Immature natural killer cell (primary cell): ENCODE results near the gene PLA1A. TPM values are rescaled to one million over a fixed set of nuclear protein-coding genes. Genes with fewer than 3 reads are reported as not detected.

ENCODE experiments used
- DNase-seq, 3 donors: peaks; one replicate each; pipeline ENCODE4 v3.0.0; 2022; ENCODE audit warnings: mixed read lengths in 1 of 3
- H3K27ac Mint-ChIP-seq, 6 donors: one replicate each; pipeline ENCODE4 v1.8.0; 2020; ENCODE audit warnings: mixed read lengths in 6 of 6, mild to moderate bottlenecking in 5 of 6, inconsistent platforms in 4 of 6, moderate library complexity in 3 of 6
- H3K27me3 Mint-ChIP-seq, 3 donors: one replicate each; pipeline ENCODE4 v1.8.0; 2020 to 2021; ENCODE audit warnings: low read depth in 3 of 3, mild to moderate bottlenecking in 3 of 3, mixed read lengths in 3 of 3, moderate library complexity in 3 of 3, inconsistent platforms in 1 of 3
- H3K36me3 Mint-ChIP-seq, 3 donors: one replicate each; pipeline ENCODE4 v1.8.0; 2020; ENCODE audit warnings: mixed read lengths in 3 of 3, inconsistent platforms in 2 of 3, mild to moderate bottlenecking in 2 of 3
- H3K4me1 Mint-ChIP-seq, 2 donors: one replicate each; pipeline ENCODE4 v1.8.0; 2020; ENCODE audit warnings: inconsistent platforms in 2 of 2, mild to moderate bottlenecking in 2 of 2, mixed read lengths in 2 of 2, moderate library complexity in 1 of 2
- H3K4me3 Mint-ChIP-seq, 5 donors: one replicate each; pipeline ENCODE4 v1.8.0; 2020; ENCODE audit warnings: mild to moderate bottlenecking in 5 of 5, mixed read lengths in 5 of 5, inconsistent platforms in 3 of 5, moderate library complexity in 3 of 5
- H3K9me3 Mint-ChIP-seq, 6 donors: one replicate each; pipeline ENCODE4 v1.8.0; 2020; ENCODE audit warnings: mild to moderate bottlenecking in 6 of 6, mixed read lengths in 6 of 6, inconsistent platforms in 4 of 6, moderate library complexity in 3 of 6
- polyA plus RNA-seq, 3 donors: library from polyadenylated mRNA; unstranded; fragments of 300-500 nt; fragmentation: Illumina TruSeq; gene quantifications; one replicate each; pipeline ENCODE4 v1.2.3, GENCODE V29; 2021

The PLA1A gene
- polyA plus RNA-seq, 3 donors from 2014 or later = not detected

DNA sequence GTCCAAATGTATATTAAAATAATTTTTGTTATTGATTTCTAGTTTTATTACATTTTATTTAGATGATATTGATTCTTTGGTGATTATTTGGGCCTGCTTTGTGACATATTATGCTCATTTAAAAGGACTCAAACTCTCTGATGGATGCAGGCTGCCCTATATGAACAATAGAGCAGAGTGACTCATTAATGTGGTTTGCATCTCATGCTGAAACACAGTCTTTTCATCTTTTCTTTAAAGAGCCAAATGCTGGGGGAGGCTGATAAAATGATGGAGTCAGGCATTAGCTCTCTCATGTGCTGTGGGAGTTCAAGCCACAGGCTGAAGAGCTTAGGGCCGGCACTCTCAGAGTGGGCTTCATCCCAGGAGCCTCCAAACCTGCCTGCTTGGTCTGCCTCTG, 7.2 kb downstream of the PLA1A start:
- H3K27ac Mint-ChIP-seq = no peak overlapping the region
- no peak for DNase-seq
- H3K4me3 Mint-ChIP-seq = no peak overlapping the region
- H3K4me1 Mint-ChIP-seq = peaks cover 0 to 3% of the 10 kb centered on the region in 2 donors
- peaks cover 0 to under 1% (median 0%) of the 10 kb centered on the region in 6 donors for H3K9me3 Mint-ChIP-seq
- H3K36me3 Mint-ChIP-seq = peaks cover 0 to 3% (median 0%) of the 10 kb centered on the region in 3 donors
- peaks cover 0 to 2% (median 0%) of the 10 kb centered on the region in 3 donors for H3K27me3 Mint-ChIP-seq

DNA sequence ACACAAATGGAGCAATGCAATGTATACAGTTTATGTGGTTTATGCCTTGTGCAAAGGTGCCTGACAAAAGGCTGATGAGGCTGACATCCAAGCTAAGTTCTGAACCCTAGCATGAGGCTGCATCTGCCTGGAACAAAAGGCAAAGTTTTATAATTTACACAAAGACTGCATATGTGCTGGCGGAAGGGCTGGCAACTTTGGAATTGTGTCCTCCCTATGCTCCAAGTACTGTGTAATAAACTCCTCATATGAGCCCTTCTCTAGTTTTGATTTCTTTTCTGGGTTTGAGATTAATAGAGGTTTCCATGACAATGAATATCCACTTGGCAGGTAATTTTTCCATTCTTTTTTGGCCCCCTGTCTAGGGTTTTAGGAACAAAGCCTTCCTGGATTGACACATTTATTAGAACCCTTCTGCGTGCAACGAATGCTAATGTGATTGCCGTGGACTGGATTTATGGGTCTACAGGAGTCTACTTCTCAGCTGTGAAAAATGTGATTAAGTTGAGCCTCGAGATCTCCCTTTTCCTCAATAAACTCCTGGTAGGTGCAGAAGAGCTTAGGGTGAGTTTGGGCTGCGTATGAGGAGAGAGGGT, 10.8 kb downstream of the PLA1A start:
- Mint-ChIP-seq H3K27ac (no peak overlapping the region), H3K4me1 (no peaks in the 10 kb centered on the region), H3K36me3 (peaks cover 0 to 3% (median 0%) of the 10 kb centered on the region in 3 donors), H3K4me3 (no peak overlapping the region), H3K27me3 (peaks cover 0 to 5% (median 2%) of the 10 kb centered on the region in 3 donors), H3K9me3 (no peaks in the 10 kb centered on the region)
- no peak for DNase-seq

GRCh38 chr3:119609301-119609700, 11.6 kb downstream of the PLA1A start:
- Mint-ChIP-seq H3K36me3 (peaks cover 0 to 3% (median 0%) of the 10 kb centered on the region in 3 donors), H3K27ac (no peak overlapping the region), H3K4me1 (no peaks in the 10 kb centered on the region), H3K4me3 (no peak overlapping the region), H3K27me3 (peaks cover 0 to 5% (median 2%) of the 10 kb centered on the region in 3 donors), H3K9me3 (no peaks in the 10 kb centered on the region)
- DNase-seq = no peak

- no peak overlapping the region for H3K4me3 Mint-ChIP-seq
- no peak for DNase-seq
- no peaks in the 10 kb centered on the region for H3K9me3 Mint-ChIP-seq
- H3K27me3 Mint-ChIP-seq = peaks cover 0 to 5% (median 3%) of the 10 kb centered on the region in 3 donors
- H3K4me1 Mint-ChIP-seq = no peaks in the 10 kb centered on the region
- no peak overlapping the region for H3K27ac Mint-ChIP-seq
- H3K36me3 Mint-ChIP-seq = peaks cover 0 to 3% (median 0%) of the 10 kb centered on the region in 3 donors
These were observed 14.0 kb downstream of the PLA1A start for GRCh38 chr3:119611664-119612063.

- no peak overlapping the region for H3K4me3 Mint-ChIP-seq
- H3K9me3 Mint-ChIP-seq = no peaks in the 10 kb centered on the region
- DNase-seq = no peak
- H3K36me3 Mint-ChIP-seq = no peaks in the 10 kb centered on the region
- peaks cover 0 to 7% (median 3%) of the 10 kb centered on the region in 3 donors for H3K27me3 Mint-ChIP-seq
- no peak overlapping the region for H3K27ac Mint-ChIP-seq
- no peaks in the 10 kb centered on the region for H3K4me1 Mint-ChIP-seq
These were observed 15.5 kb downstream of the PLA1A start for GRCh38 chr3:119613201-119613600.

DNA sequence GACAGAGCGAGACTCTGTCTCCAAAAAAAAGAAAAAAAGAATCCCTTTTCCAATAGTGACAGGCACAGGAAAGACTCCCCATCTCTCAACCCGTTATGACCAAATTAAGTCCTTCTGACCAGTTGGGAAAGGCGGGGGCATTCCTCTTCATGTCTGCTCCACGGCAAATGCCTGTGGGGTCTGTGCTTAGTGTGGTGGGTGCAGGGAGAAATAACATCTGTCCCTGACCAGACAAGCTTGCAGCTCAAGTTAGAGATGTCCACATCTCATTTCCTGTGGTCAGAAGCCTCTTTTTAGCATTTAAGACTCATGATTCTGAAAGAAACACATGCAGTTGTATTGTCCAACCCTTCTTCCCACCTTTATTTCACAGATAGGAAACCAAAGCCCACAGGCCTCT, 16.2 kb downstream of the PLA1A start:
- no peak for DNase-seq
- Mint-ChIP-seq H3K9me3 (no peaks in the 10 kb centered on the region), H3K27ac (no peak overlapping the region), H3K36me3 (no peaks in the 10 kb centered on the region), H3K4me3 (no peak overlapping the region), H3K27me3 (peaks cover 0 to 7% (median 3%) of the 10 kb centered on the region in 3 donors), H3K4me1 (no peaks in the 10 kb centered on the region)

GRCh38 chr3:119616056-119616455, 18.4 kb downstream of the PLA1A start:
- no peaks in the 10 kb centered on the region for H3K9me3 Mint-ChIP-seq
- H3K4me1 Mint-ChIP-seq = no peaks in the 10 kb centered on the region
- no peaks in the 10 kb centered on the region for H3K36me3 Mint-ChIP-seq
- H3K27me3 Mint-ChIP-seq = peaks cover 0 to 6% (median 3%) of the 10 kb centered on the region in 3 donors
- H3K4me3 Mint-ChIP-seq = no peak overlapping the region
- no peak overlapping the region for H3K27ac Mint-ChIP-seq
- no peak for DNase-seq

GRCh38 chr3:119619094-119619493, 21.4 kb downstream of the PLA1A start:
- Mint-ChIP-seq H3K9me3 (no peaks in the 10 kb centered on the region), H3K27me3 (peaks cover 0 to 6% (median 2%) of the 10 kb centered on the region in 3 donors), H3K4me1 (no peaks in the 10 kb centered on the region), H3K27ac (no peak overlapping the region), H3K36me3 (no peaks in the 10 kb centered on the region), H3K4me3 (no peak overlapping the region)
- DNase-seq = no peak

DNA sequence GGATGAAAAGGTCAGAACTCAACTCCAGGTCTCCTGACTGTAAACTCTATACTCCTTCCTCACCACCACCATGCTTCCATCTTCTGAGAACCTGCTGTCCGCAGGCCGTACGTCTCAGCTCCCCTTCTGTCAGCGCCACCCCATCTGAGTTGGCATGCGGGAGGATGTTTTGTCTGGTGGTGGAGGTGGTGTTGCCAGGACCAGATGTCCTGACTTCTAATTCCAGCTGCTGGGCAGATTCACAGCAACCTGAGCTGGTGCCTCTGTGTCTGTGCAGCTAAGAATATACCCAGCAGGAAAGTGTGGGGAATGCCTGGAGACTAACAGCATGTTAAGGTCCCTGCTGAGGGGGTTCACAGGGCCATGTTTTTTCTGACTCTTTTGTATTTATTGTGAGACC, 23.2 kb downstream of the PLA1A start:
- Mint-ChIP-seq H3K4me1 (no peaks in the 10 kb centered on the region), H3K4me3 (no peak overlapping the region), H3K36me3 (no peaks in the 10 kb centered on the region), H3K27ac (no peak overlapping the region), H3K9me3 (no peaks in the 10 kb centered on the region), H3K27me3 (peaks cover 0 to 6% (median 2%) of the 10 kb centered on the region in 3 donors)
- DNase-seq = no peak

DNA sequence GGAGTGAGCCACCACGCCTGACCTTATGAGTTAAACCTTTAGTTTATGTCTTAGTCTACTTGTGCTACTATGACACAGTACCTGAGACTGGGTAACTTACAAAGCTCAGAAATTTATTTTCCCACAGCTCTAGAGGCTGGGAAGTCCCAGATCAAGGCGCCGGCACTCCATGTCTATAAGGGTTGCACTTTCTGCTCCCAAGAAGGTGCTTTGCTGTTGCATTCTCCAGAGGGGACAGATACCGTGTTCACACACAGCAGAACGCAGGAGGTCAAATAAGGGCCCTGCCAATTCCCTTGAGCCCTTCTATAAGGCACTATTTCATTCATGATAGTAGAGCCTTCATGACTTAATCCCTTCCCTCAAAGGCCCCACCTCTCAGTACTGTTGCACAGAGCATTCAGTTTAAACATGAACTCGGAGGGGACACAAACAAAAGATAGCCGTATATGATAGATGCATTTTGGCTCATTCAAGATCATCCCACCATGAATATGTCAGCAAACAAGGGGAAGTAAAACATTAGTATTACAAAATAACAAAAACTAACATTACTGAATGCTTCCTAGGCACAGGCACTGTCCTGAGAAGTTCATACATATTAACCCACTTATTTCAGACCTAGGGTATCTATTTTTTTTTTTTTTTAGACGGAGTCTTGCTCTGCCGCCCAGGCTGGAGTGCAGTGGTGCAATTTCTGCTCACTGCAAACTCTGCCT, 26.5 kb downstream of the PLA1A start:
- H3K4me1 Mint-ChIP-seq = peaks cover 5 to 17% of the 10 kb centered on the region in 2 donors
- no peak for DNase-seq
- H3K36me3 Mint-ChIP-seq = no peaks in the 10 kb centered on the region
- H3K4me3 Mint-ChIP-seq = no peak overlapping the region
- peaks cover 0 to 13% (median 6%) of the 10 kb centered on the region in 3 donors for H3K27me3 Mint-ChIP-seq
- no peaks in the 10 kb centered on the region for H3K9me3 Mint-ChIP-seq
- no peak overlapping the region for H3K27ac Mint-ChIP-seq

GRCh38 chr3:119625451-119626153, 27.9 kb downstream of the PLA1A start:
- peaks cover 5 to 17% of the 10 kb centered on the region in 2 donors for H3K4me1 Mint-ChIP-seq
- H3K27me3 Mint-ChIP-seq = peaks cover 0 to 12% (median 8%) of the 10 kb centered on the region in 3 donors
- no peak for DNase-seq
- no peaks in the 10 kb centered on the region for H3K9me3 Mint-ChIP-seq
- H3K4me3 Mint-ChIP-seq = no peak overlapping the region
- H3K27ac Mint-ChIP-seq = peak overlapping the region in 1 of 6 donors; percentile 38
- no peaks in the 10 kb centered on the region for H3K36me3 Mint-ChIP-seq

DNA sequence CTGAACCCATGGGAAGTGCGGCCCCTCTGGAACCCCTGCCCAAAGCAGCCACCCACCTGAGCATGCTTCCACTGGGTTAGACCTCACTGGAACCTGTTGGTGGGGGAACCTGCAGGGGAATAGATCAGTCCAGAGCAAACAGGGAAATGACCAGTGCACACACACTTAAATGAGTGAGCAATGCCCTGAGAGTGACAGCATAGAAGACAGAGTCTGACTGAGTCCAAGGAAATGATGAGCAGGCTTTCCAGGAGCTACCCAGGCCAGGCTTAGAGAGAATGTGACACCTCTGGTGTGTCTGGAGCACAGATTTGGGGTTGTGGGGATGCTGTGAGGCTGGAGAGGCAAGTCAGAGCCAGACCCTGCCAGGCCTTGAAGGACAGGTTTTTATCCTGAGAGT, 28.5 kb downstream of the PLA1A start:
- DNase-seq = no peak
- Mint-ChIP-seq H3K27me3 (peaks cover 0 to 14% (median 8%) of the 10 kb centered on the region in 3 donors), H3K4me3 (no peak overlapping the region), H3K9me3 (no peaks in the 10 kb centered on the region), H3K36me3 (no peaks in the 10 kb centered on the region), H3K27ac (no peak overlapping the region), H3K4me1 (peaks cover 5 to 17% of the 10 kb centered on the region in 2 donors)

- peak overlapping the region in 1 of 5 donors; percentile 27 for H3K4me3 Mint-ChIP-seq
- H3K27me3 Mint-ChIP-seq = peaks cover 0 to 15% (median 10%) of the 10 kb centered on the region in 3 donors
- DNase-seq = no peak
- no peaks in the 10 kb centered on the region for H3K36me3 Mint-ChIP-seq
- H3K27ac Mint-ChIP-seq = no peak overlapping the region
- peaks cover 5 to 17% of the 10 kb centered on the region in 2 donors for H3K4me1 Mint-ChIP-seq
- no peaks in the 10 kb centered on the region for H3K9me3 Mint-ChIP-seq
These were observed 29.8 kb downstream of the PLA1A start for GRCh38 chr3:119627461-119627860.

DNA sequence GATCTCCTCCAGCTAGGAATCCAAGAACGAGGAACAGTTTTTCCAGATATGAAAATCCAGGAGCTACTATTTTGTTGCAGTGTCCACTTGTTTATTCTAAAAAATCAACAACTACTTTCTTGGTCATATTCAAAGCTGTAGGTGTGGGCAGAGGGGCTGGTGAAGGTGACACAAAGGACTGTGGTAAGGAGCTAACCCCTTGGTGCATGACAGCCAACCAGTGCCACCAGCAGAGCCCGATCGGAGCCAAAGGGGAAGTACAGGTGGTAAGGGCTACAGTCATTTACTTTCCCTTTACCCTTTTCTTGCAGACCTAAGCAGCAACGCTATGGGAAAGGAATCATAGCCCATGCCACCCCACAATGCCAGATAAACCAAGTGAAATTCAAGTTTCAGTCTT, 30.7 kb downstream of the PLA1A start:
- Mint-ChIP-seq H3K36me3 (no peaks in the 10 kb centered on the region), H3K9me3 (no peaks in the 10 kb centered on the region), H3K27me3 (peaks cover 2 to 15% (median 10%) of the 10 kb centered on the region in 3 donors), H3K4me3 (no peak overlapping the region), H3K27ac (peak overlapping the region in 1 of 6 donors; percentile 35), H3K4me1 (peaks cover 5 to 17% of the 10 kb centered on the region in 2 donors)
- DNase-seq = no peak
